Eye (tissue), 1 donor: Measurements from ENCODE around the gene RHBDD1.

Experiments
- DNase-seq: peaks from one replicate; pipeline ENCODE4 v3.0.0-alpha.2; 2015

The RHBDD1 gene

GRCh38 chr2:226888971-226889370 is 53.1 kb downstream of the RHBDD1 start:
- DNase-seq, result no peak

GRCh38 chr2:226890286-226890685 is 54.4 kb downstream of the RHBDD1 start:
- DNase-seq, result no peak

- no peak for DNase-seq
These were observed 56.1 kb downstream of the RHBDD1 start for GRCh38 chr2:226891780-226892590.

GRCh38 chr2:226892729-226893128 is 56.9 kb downstream of the RHBDD1 start:
- DNase-seq, result no peak

- peak; percentile 42 for DNase-seq
These were observed 57.4 kb downstream of the RHBDD1 start for GRCh38 chr2:226893216-226893615.

GRCh38 chr2:226894752-226895151 is 58.9 kb downstream of the RHBDD1 start:
- no peak for DNase-seq

- no peak for DNase-seq
These were observed 59.7 kb downstream of the RHBDD1 start for GRCh38 chr2:226895579-226895978.

GRCh38 chr2:226898121-226898520 is 62.3 kb downstream of the RHBDD1 start:
- DNase-seq, result no peak

- no peak for DNase-seq
These were observed 63.0 kb downstream of the RHBDD1 start for GRCh38 chr2:226898897-226899296.

GRCh38 chr2:226902041-226902966 is 66.5 kb downstream of the RHBDD1 start:
- no peak for DNase-seq

- no peak for DNase-seq
These were observed 67.3 kb downstream of the RHBDD1 start for GRCh38 chr2:226903179-226903578.

GRCh38 chr2:226904592-226904991 is 68.7 kb downstream of the RHBDD1 start:
- no peak for DNase-seq

GRCh38 chr2:226905718-226906117 is 69.9 kb downstream of the RHBDD1 start:
- DNase-seq, result no peak

- DNase-seq, result no peak
These were observed 70.4 kb downstream of the RHBDD1 start for GRCh38 chr2:226906163-226906693.

GRCh38 chr2:226909126-226909525 is 73.3 kb downstream of the RHBDD1 start:
- no peak for DNase-seq

GRCh38 chr2:226909836-226910235 is 74.0 kb downstream of the RHBDD1 start:
- no peak for DNase-seq

GRCh38 chr2:226910384-226910783 is 74.5 kb downstream of the RHBDD1 start:
- DNase-seq, result no peak

- DNase-seq, result no peak
These were observed 76.1 kb downstream of the RHBDD1 start for GRCh38 chr2:226911932-226912331.

GRCh38 chr2:226913641-226914040 is 77.8 kb downstream of the RHBDD1 start:
- no peak for DNase-seq

- DNase-seq, result no peak
These were observed 80.0 kb downstream of the RHBDD1 start for GRCh38 chr2:226915846-226916360.

GRCh38 chr2:226916669-226917068 is 80.8 kb downstream of the RHBDD1 start:
- no peak for DNase-seq

GRCh38 chr2:226932443-226932842 is 96.6 kb downstream of the RHBDD1 start:
- DNase-seq, result no peak

GRCh38 chr2:226934546-226935201 is 98.8 kb downstream of the RHBDD1 start:
- no peak for DNase-seq
